SK-N-SH treated with all-trans-retinoic acid at 6 μM for 48 hours (cell line): Measurements from ENCODE around the gene EVA1C.

Experiments used
- ATAC-seq: fragments of 200-7000 bp; cut with Tn5 transposase; 3 replicates; pipeline ENCODE4 v1.9.1; 2020; ENCODE audit warnings: mild to moderate bottlenecking, moderate library complexity
- ARNTL ChIP-seq: fragments of 450-650 bp; formaldehyde crosslinking; IDR thresholded peaks from 2 replicates; pipeline ENCODE4 v1.5.0; 2020; ENCODE audit warnings: low read depth, mild to moderate bottlenecking, moderate library complexity, borderline replicate concordance
- BACH2 ChIP-seq: fragments of 250-450 bp; sonication (Bioruptor Pico); IDR thresholded peaks from 2 replicates; pipeline ENCODE4 v1.9.0; 2021; ENCODE audit warnings: mild to moderate bottlenecking, borderline replicate concordance
- CREB5 ChIP-seq: fragments of 250-450 bp; sonication (Bioruptor Pico); IDR thresholded peaks from 2 replicates; pipeline ENCODE4 v1.5.1; 2020; ENCODE audit warnings: low read depth, mild to moderate bottlenecking, moderate library complexity
- CSDC2 ChIP-seq: fragments of 250-450 bp; sonication (Bioruptor Pico); IDR thresholded peaks from 2 replicates; pipeline ENCODE4 v1.5.0; 2020; ENCODE audit warnings: mild to moderate bottlenecking, moderate library complexity
- CSRNP3 ChIP-seq: fragments of 250-450 bp; sonication (Bioruptor Pico); IDR thresholded peaks from 2 replicates; pipeline ENCODE4 v1.5.1; 2021; ENCODE audit warnings: mild to moderate bottlenecking, moderate library complexity
- GLIS3 ChIP-seq: fragments of 250-450 bp; sonication (Bioruptor Pico); IDR thresholded peaks from 2 replicates; pipeline ENCODE4 v1.5.0; 2020; ENCODE audit warnings: mild to moderate bottlenecking, moderate library complexity
- ISL1 ChIP-seq: fragments of 250-450 bp; sonication (Bioruptor Pico); IDR thresholded peaks from 2 replicates; pipeline ENCODE4 v2.1.2; 2022; ENCODE audit warnings: mild to moderate bottlenecking, moderate library complexity
- OSR1 ChIP-seq: fragments of 250-450 bp; sonication (Bioruptor Pico); IDR thresholded peaks from 2 replicates; pipeline ENCODE4 v1.8.0; 2022; ENCODE audit warnings: moderate library complexity, mild to moderate bottlenecking, inconsistent platforms
- RARB ChIP-seq: fragments of 250-450 bp; sonication (Bioruptor Pico); IDR thresholded peaks from 2 replicates; pipeline ENCODE4 v1.8.0; 2021; ENCODE audit warnings: mild to moderate bottlenecking, moderate library complexity
- SNAI2 ChIP-seq: fragments of 250-450 bp; sonication (Bioruptor Pico); IDR thresholded peaks from 2 replicates; pipeline ENCODE4 v1.5.0; 2020; ENCODE audit warnings: mild to moderate bottlenecking, moderate library complexity
- TCF4 ChIP-seq: fragments of 250-450 bp; sonication (Bioruptor Pico); IDR thresholded peaks from 2 replicates; pipeline ENCODE4 v1.8.0; 2021; ENCODE audit warnings: mild to moderate bottlenecking, moderate library complexity, borderline replicate concordance
- TOX ChIP-seq: fragments of 250-450 bp; sonication (Bioruptor Pico); IDR thresholded peaks from 2 replicates; pipeline ENCODE4 v1.8.0; 2021; ENCODE audit warnings: mild to moderate bottlenecking, moderate library complexity, borderline replicate concordance
- ZC3H10 ChIP-seq: fragments of 250-450 bp; sonication (Bioruptor Pico); IDR thresholded peaks from 2 replicates; pipeline ENCODE4 v1.5.1; 2021; ENCODE audit warnings: mild to moderate bottlenecking, moderate library complexity
- ZFP3 ChIP-seq: fragments of 250-450 bp; sonication (Bioruptor Pico); IDR thresholded peaks from 2 replicates; pipeline ENCODE4 v1.5.0; 2020; ENCODE audit warnings: mild to moderate bottlenecking, moderate library complexity
- ZFP30 ChIP-seq: fragments of 450-650 bp; formaldehyde crosslinking; IDR thresholded peaks from 2 replicates; pipeline ENCODE4 v1.5.0; 2022; ENCODE audit warnings: mild to moderate bottlenecking, moderate library complexity
- ZNF565 ChIP-seq: fragments of 450-650 bp; formaldehyde crosslinking; conservative IDR thresholded peaks from 2 replicates; pipeline ENCODE4 v1.5.0; 2020; ENCODE audit warnings: low read depth, mild to moderate bottlenecking, moderate library complexity
- ZNF70 ChIP-seq: fragments of 450-650 bp; formaldehyde crosslinking; IDR thresholded peaks from 2 replicates; pipeline ENCODE4 v1.5.0; 2020; ENCODE audit warnings: mild to moderate bottlenecking, moderate library complexity
- ZNF8 ChIP-seq: fragments of 450-650 bp; formaldehyde crosslinking; IDR thresholded peaks from 2 replicates; pipeline ENCODE4 v1.5.0; 2020; ENCODE audit warnings: mild to moderate bottlenecking, moderate library complexity
- TF ChIP-seq, protein P1 (sequence below): fragments of 250-450 bp; sonication (Bioruptor Pico); IDR thresholded peaks from 2 replicates; pipeline ENCODE4 v1.5.0; 2020; ENCODE audit warnings: mild to moderate bottlenecking, moderate library complexity
- TF ChIP-seq, protein P2 (sequence below): fragments of 250-450 bp; sonication (Bioruptor Pico); IDR thresholded peaks from 2 replicates; pipeline ENCODE4 v1.8.0; 2021; ENCODE audit warnings: low read depth, mild to moderate bottlenecking, moderate library complexity, borderline replicate concordance
- TF ChIP-seq, protein P3 (sequence below): fragments of 250-450 bp; sonication (Bioruptor Pico); IDR thresholded peaks from 2 replicates; pipeline ENCODE4 v1.8.0; 2020; ENCODE audit warnings: mild to moderate bottlenecking, moderate library complexity, borderline replicate concordance

Gene EVA1C, protein sequence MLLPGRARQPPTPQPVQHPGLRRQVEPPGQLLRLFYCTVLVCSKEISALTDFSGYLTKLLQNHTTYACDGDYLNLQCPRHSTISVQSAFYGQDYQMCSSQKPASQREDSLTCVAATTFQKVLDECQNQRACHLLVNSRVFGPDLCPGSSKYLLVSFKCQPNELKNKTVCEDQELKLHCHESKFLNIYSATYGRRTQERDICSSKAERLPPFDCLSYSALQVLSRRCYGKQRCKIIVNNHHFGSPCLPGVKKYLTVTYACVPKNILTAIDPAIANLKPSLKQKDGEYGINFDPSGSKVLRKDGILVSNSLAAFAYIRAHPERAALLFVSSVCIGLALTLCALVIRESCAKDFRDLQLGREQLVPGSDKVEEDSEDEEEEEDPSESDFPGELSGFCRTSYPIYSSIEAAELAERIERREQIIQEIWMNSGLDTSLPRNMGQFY

DNA sequence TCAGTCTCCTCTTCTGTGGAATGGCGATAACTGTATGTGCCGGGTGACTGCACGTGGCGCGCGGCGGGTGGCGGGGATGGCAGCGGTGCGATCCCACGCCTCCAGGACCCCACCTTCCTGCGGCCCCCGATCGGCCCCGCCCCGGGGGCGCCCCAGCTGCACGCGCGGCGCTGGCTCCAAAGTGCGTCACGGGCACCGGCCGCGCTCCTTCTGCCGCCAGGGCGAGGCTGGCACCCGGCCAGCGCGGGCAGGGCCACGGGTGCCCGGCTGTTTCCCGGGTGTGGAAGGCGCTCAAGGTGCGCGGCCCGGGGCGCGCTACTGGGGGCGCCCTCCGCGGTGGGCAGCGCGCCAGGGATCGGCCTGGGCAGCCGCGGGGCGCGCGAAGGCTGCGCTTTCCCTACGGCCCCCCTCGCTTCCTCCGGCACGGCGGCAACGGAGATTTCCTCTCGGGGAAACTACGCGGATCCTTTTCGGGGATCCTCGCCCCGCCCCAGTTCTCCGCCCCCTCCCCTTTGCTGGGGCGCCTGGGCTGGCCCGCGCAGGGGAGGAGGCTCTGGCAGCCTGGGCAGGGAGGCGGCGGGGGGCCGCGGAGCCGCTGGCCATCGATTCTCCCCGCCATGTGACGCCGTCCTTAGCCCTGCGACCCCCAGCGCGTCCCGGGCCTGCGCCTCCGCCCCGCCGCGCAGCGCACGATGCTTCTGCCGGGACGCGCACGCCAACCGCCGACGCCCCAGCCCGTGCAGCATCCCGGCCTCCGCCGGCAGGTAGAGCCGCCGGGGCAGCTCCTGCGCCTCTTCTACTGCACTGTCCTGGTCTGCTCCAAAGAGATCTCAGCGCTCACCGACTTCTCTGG lies at the start of gene EVA1C:
TSS of gene EVA1C (plus strand) at position 545 of the 853 bp plus-strand sequence. CDS start at position 693, 148 bp downstream.
- peak; percentile 61 for ATAC-seq
- TF ChIP-seq, protein P1, sequence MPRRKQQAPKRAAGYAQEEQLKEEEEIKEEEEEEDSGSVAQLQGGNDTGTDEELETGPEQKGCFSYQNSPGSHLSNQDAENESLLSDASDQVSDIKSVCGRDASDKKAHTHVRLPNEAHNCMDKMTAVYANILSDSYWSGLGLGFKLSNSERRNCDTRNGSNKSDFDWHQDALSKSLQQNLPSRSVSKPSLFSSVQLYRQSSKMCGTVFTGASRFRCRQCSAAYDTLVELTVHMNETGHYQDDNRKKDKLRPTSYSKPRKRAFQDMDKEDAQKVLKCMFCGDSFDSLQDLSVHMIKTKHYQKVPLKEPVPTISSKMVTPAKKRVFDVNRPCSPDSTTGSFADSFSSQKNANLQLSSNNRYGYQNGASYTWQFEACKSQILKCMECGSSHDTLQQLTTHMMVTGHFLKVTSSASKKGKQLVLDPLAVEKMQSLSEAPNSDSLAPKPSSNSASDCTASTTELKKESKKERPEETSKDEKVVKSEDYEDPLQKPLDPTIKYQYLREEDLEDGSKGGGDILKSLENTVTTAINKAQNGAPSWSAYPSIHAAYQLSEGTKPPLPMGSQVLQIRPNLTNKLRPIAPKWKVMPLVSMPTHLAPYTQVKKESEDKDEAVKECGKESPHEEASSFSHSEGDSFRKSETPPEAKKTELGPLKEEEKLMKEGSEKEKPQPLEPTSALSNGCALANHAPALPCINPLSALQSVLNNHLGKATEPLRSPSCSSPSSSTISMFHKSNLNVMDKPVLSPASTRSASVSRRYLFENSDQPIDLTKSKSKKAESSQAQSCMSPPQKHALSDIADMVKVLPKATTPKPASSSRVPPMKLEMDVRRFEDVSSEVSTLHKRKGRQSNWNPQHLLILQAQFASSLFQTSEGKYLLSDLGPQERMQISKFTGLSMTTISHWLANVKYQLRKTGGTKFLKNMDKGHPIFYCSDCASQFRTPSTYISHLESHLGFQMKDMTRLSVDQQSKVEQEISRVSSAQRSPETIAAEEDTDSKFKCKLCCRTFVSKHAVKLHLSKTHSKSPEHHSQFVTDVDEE (CRISPR knock-in tag), result no peak
- TF ChIP-seq SNAI2 (CRISPR knock-in tag) (no peak), ZFP3 (CRISPR knock-in tag) (no peak), CSDC2 (no peak), ZNF8 (CRISPR knock-in tag) (no peak), BACH2 (CRISPR knock-in tag) (no peak), ZFP30 (CRISPR knock-in tag) (no peak), TOX (CRISPR knock-in tag) (no peak), ZC3H10 (CRISPR knock-in tag) (no peak), CREB5 (CRISPR knock-in tag) (no peak), ZNF70 (CRISPR knock-in tag) (no peak), RARB (CRISPR knock-in tag) (no peak)
- TF ChIP-seq, protein P2, sequence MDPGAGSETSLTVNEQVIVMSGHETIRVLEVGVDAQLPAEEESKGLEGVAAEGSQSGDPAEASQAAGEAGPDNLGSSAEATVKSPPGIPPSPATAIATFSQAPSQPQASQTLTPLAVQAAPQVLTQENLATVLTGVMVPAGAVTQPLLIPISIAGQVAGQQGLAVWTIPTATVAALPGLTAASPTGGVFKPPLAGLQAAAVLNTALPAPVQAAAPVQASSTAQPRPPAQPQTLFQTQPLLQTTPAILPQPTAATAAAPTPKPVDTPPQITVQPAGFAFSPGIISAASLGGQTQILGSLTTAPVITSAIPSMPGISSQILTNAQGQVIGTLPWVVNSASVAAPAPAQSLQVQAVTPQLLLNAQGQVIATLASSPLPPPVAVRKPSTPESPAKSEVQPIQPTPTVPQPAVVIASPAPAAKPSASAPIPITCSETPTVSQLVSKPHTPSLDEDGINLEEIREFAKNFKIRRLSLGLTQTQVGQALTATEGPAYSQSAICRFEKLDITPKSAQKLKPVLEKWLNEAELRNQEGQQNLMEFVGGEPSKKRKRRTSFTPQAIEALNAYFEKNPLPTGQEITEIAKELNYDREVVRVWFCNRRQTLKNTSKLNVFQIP (CRISPR knock-in tag), result no peak
- TF ChIP-seq, protein P3, sequence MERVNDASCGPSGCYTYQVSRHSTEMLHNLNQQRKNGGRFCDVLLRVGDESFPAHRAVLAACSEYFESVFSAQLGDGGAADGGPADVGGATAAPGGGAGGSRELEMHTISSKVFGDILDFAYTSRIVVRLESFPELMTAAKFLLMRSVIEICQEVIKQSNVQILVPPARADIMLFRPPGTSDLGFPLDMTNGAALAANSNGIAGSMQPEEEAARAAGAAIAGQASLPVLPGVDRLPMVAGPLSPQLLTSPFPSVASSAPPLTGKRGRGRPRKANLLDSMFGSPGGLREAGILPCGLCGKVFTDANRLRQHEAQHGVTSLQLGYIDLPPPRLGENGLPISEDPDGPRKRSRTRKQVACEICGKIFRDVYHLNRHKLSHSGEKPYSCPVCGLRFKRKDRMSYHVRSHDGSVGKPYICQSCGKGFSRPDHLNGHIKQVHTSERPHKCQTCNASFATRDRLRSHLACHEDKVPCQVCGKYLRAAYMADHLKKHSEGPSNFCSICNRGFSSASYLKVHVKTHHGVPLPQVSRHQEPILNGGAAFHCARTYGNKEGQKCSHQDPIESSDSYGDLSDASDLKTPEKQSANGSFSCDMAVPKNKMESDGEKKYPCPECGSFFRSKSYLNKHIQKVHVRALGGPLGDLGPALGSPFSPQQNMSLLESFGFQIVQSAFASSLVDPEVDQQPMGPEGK (CRISPR knock-in tag), result no peak

DNA sequence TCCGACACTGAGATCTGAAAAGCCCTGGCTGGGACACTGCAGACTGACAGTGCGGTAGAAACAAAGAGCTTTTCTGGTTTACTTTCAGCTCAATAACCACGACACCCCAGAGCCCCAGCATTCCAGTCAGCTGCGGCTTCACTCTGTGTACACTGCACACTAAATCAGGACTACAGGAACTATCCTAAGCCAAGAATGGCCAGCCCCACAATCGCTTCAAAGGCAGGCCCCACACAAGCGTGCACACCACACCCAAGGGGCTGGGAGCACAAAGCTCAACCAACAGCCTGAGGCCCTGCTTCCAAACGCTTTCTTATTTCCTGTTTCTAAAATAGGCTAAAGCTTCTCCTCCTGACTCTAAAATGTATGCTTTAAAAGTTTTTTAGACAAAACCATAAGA lies 48.1 kb upstream of the EVA1C start:
- ATAC-seq, result no peak
- TF ChIP-seq SNAI2 (CRISPR knock-in tag) (no peak), ZFP3 (CRISPR knock-in tag) (no peak), ZFP30 (CRISPR knock-in tag) (no peak), OSR1 (CRISPR knock-in tag) (no peak), ZNF565 (CRISPR knock-in tag) (no peak), ARNTL (CRISPR knock-in tag) (no peak), ZNF8 (CRISPR knock-in tag) (no peak), CSDC2 (no peak), ISL1 (CRISPR knock-in tag) (no peak), BACH2 (CRISPR knock-in tag) (no peak), GLIS3 (CRISPR knock-in tag) (no peak), CSRNP3 (CRISPR knock-in tag) (no peak), TCF4 (CRISPR knock-in tag) (no peak), ZNF70 (CRISPR knock-in tag) (no peak)
- TF ChIP-seq, protein P2 (CRISPR knock-in tag), result no peak
- TF ChIP-seq, protein P1 (CRISPR knock-in tag), result no peak
